GM21515 (cell line): Measurements from ENCODE around the gene OR56B4.
"Not testable (repeated sequence)": the region's sequence is repeated elsewhere in the genome, so short reads cannot be mapped to it uniquely, and the experiment has no call there.

Experiments
- ATAC-seq: cut with Tn5 transposase; IDR thresholded peaks from one replicate; pipeline ENCODE4 v1.9.1; 2021; ENCODE audit not compliant: unreplicated experiment

Gene OR56B4

DNA sequence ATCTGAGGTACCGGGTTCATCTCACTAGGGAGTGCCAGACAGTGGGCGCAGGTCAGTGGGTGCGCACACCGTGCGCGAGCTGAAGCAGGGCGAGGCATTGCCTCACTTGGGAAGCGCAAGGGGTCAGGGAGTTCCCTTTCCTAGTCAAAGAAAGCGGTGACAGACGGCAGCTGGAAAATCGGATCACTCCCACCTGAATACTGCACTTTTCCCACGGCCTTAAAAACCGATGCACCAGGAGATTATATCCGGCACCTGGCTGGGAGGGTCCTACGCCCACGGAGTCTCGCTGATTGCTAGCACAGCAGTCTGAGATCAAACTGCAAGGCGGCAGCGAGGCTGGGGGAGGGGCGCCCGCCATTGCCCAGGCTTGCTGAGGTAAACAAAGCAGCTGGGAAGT is 36.3 kb downstream of the OR56B4 start:
- not testable (repeated sequence) for ATAC-seq

DNA sequence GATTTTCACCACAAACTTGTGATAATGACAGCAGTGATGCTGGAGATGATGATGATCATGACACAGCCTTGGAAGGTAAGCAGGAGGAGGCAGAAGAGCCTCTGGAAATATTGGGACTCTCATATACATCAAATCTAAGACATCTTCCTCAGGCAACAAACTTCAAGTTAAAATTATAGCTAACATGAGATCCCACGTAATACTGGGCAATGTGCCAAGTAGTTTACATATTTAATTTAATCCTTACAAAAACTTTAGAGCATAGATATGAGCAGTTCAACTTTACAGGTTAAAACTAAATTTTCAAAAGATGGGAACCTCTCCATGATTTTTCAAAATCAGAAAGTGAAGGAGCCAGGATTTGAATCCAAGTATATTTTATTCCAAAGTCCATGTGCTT is 43.6 kb downstream of the OR56B4 start:
- no peak for ATAC-seq

DNA sequence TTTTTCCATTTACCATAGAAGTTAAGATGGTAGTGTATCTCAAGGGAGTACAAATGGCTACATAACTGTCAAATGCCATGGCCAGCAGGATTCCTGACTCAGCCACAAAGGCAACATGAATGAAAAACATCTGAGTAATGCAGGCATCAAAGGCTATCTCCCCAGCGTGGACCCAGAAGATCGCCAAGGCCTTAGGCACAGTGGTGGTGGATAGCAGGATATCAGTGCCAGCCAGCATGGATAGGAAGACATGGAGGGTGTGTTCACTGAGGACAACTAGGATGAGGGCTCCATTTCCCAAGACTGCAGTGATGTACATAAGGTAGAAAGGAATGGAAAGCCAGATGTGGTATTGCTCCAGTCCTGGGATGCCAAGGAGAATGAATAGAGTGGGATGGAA is 44.6 kb downstream of the OR56B4 start:
- ATAC-seq: no peak

DNA sequence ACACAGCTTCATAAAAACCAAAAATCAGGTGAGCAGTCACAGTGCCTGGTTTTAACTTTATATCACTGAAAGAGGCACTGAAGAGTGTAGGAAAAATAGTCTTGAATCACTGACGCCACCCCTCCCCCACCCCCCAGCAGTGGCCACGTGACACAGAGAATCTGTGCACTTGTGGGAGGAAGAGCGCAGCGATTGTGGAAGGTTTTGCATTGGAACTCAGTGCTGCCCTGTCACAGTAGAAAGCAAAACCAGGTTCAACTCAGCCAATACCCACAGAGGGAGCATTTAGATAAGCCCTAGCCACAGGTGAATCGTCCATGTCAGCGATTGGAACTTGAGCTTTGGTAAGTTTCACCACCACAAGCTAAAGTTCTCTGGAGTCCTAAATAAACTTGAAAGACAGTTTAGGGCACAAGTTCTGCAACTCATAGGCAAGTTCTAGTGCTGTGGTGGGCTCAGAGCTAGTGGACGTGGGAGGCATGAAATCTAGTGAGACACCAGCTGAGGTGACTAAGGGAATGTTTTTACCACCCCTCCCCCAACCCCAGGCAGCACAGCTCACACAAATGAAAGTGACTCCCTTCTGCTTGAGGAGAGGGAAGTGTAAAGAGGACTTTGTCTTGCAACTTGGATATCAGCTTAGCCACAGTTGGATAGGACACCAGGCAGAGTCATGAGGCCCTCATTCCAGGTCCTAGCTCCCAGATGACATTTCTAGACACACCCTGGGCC is 49.3 kb downstream of the OR56B4 start:
- ATAC-seq: no peak
